B cell (primary cell): ENCODE data around the gene BCAM. TPM values are rescaled to one million over a fixed set of nuclear protein-coding genes. Genes with fewer than 3 reads are reported as not detected.

Source experiments
- ATAC-seq: fragments of 200-7000 bp; cut with Tn5 transposase; one replicate; pipeline ENCODE4 v1.10.0; 2021; ENCODE audit warnings: low read depth, mild to moderate bottlenecking, moderate number of reproducible peaks, moderate library complexity
- CTCF ChIA-PET: fragments of 350-600 bp; sonication (Branson Sonifier 250); formaldehyde crosslinking; loops from one replicate; lab custom pipeline; 2021; ENCODE audit warnings: antibody characterized with exemption, inconsistent platforms; lab: Charles Lee
- POLR2A ChIA-PET: fragments of 350-600 bp; sonication (Branson Sonifier 250); formaldehyde crosslinking; loops from one replicate; lab custom pipeline; 2021; ENCODE audit warnings: antibody characterized with exemption; lab: Charles Lee
- DNase-seq: peaks from one replicate; pipeline ENCODE4 v3.0.0; 2013
- H2AFZ ChIP-seq: 2 replicates; pipeline ENCODE4 v1.6.1; 2012; ENCODE audit warnings: mild to moderate bottlenecking, low read depth, low read length; ENCODE audit not compliant: insufficient read depth, poor library complexity, severe bottlenecking
- H3K27ac ChIP-seq, 2 donors: 1 replicate in 1 of 2; 2 replicates in 1 of 2; pipeline ENCODE4 v1.5.1; 2012 to 2013; ENCODE audit warnings: low read length in 2 of 2, mild to moderate bottlenecking in 2 of 2, moderate library complexity in 1 of 2
- H3K27me3 ChIP-seq, 4 experiments: fragments of 200-600 bp in 1 of 4; sonication (generic) in 1 of 4; replicated peaks in 1 of 4; 1 replicate in 2 of 4; 2 replicates in 2 of 4; pipeline versions ENCODE4 v1.6.1 to v1.7.0; 2013 to 2016; ENCODE audit warnings: low read length in 3 of 4, mild to moderate bottlenecking in 2 of 4, mixed read lengths in 1 of 4, moderate library complexity in 1 of 4; ENCODE audit not compliant: insufficient read depth in 4 of 4, control insufficient read depth in 3 of 4; ENCODE audit errors: control extremely low read depth in 1 of 4
- H3K36me3 ChIP-seq, 2 experiments: replicated peaks in 1 of 2; 1 replicate in 1 of 2; 2 replicates in 1 of 2; pipeline versions ENCODE4 v1.6.1 to v1.7.1; 2013; ENCODE audit warnings: low read length in 1 of 2; ENCODE audit not compliant: insufficient read depth in 2 of 2, control insufficient read depth in 1 of 2; ENCODE audit errors: control extremely low read depth in 1 of 2, extremely low read depth in 1 of 2
- H3K4me1 ChIP-seq, 2 donors: fragments of 200-600 bp in 1 of 2; sonication (generic) in 1 of 2; 1 replicate in 1 of 2; 2 replicates in 1 of 2; pipeline versions ENCODE4 v1.5.1 to v1.6.1; 2013 to 2017; ENCODE audit warnings: low read length in 2 of 2; ENCODE audit not compliant: control insufficient read depth in 2 of 2, insufficient read depth in 2 of 2
- H3K4me2 ChIP-seq: replicated peaks from 2 replicates; pipeline ENCODE3; 2012; ENCODE audit warnings: mild to moderate bottlenecking, low read depth, low read length; ENCODE audit not compliant: poor library complexity, severe bottlenecking
- H3K4me3 ChIP-seq, 5 experiments: fragments of 200-600 bp in 1 of 5; sonication (generic) in 1 of 5; 1 replicate in 3 of 5; 2 replicates in 2 of 5; pipeline versions ENCODE4 v1.5.1 to v1.7.0; 2011 to 2016; ENCODE audit warnings: low read length in 4 of 5, mild to moderate bottlenecking in 4 of 5, low read depth in 2 of 5, control low read depth in 1 of 5, moderate library complexity in 1 of 5; ENCODE audit not compliant: insufficient read depth in 1 of 5; ENCODE audit errors: control extremely low read depth in 1 of 5, extremely low read depth in 1 of 5
- H3K79me2 ChIP-seq: fragments of 200-600 bp; sonication (generic); one replicate; pipeline ENCODE4 v1.6.0; 2016; ENCODE audit warnings: low read length; ENCODE audit not compliant: control insufficient read depth, insufficient read depth
- H3K9ac ChIP-seq: fragments of 200-600 bp; sonication (generic); 2 replicates; pipeline ENCODE4 v1.6.1; 2017; ENCODE audit warnings: mild to moderate bottlenecking, low read length, moderate library complexity
- H3K9me3 ChIP-seq, 3 donors: one replicate each; pipeline versions ENCODE4 v1.6.1 to v1.7.1; 2013; ENCODE audit warnings: low read length in 2 of 3; ENCODE audit not compliant: control insufficient read depth in 2 of 3, insufficient read depth in 1 of 3; ENCODE audit errors: control extremely low read depth in 1 of 3
- H4K20me1 ChIP-seq: 2 replicates; pipeline ENCODE4 v1.6.0; 2012; ENCODE audit warnings: mild to moderate bottlenecking, low read length; ENCODE audit not compliant: insufficient read depth, control insufficient read depth, poor library complexity, severe bottlenecking
- H3K27ac Mint-ChIP-seq: one replicate; pipeline ENCODE4 v1.8.0; 2021; ENCODE audit warnings: mixed read lengths
- H3K27me3 Mint-ChIP-seq: one replicate; pipeline ENCODE4 v1.8.0; 2021; ENCODE audit warnings: mixed read lengths
- H3K4me1 Mint-ChIP-seq: one replicate; pipeline ENCODE4 v1.8.0; 2021; ENCODE audit warnings: mixed read lengths
- H3K4me3 Mint-ChIP-seq: one replicate; pipeline ENCODE4 v1.8.0; 2021; ENCODE audit warnings: mixed read lengths
- H3K9me3 Mint-ChIP-seq: one replicate; pipeline ENCODE4 v1.8.0; 2022; ENCODE audit warnings: mixed read lengths; ENCODE audit not compliant: insufficient read depth
- EZH2 ChIP-seq: IDR thresholded peaks from 2 replicates; pipeline ENCODE4 v1.6.1; 2012; ENCODE audit warnings: borderline replicate concordance, low read depth, mild to moderate bottlenecking, moderate library complexity, low read length; ENCODE audit not compliant: insufficient read depth, poor library complexity, severe bottlenecking
- WGBS: methylation state at CpG from one replicate; pipeline ENCODE4 v1.1.5; 2013; ENCODE audit warnings: missing lambda C conversion rate; ENCODE audit not compliant: insufficient coverage; 5-methylcytosine and 5-hydroxymethylcytosine counted together
- intact Hi-C: fragments of 100-400 bp; cut with micrococcal nuclease; formaldehyde crosslinking; loops from one replicate; pipeline ENCODE4 v1.10.0; 2022
- polyA plus RNA-seq: library from polyadenylated mRNA; depleted of rRNA; stranded (reverse); fragments of >200 nt; gene quantifications from 2 replicates; pipeline ENCODE4 v1.2.3, GENCODE V29; 2012
- total RNA-seq, 2 donors: library from RNA; stranded (reverse); fragments of 120-200 nt in 1 of 2; gene quantifications; 1 replicate in 1 of 2; 2 replicates in 1 of 2; pipeline versions ENCODE4 v1.2.3 to v1.2.4, GENCODE V29; 2013 to 2022
- TF ChIP-seq, protein P1 (sequence below): fragments of 200-600 bp; IDR thresholded peaks from one replicate; pipeline ENCODE4 v1.8.0; 2022; ENCODE audit warnings: antibody characterized with exemption, mild to moderate bottlenecking

BCAM gene
- total and polyA plus RNA-seq, 2 donors (not counting 1 experiment from before 2014, with no cell fraction given): not detected

DNA sequence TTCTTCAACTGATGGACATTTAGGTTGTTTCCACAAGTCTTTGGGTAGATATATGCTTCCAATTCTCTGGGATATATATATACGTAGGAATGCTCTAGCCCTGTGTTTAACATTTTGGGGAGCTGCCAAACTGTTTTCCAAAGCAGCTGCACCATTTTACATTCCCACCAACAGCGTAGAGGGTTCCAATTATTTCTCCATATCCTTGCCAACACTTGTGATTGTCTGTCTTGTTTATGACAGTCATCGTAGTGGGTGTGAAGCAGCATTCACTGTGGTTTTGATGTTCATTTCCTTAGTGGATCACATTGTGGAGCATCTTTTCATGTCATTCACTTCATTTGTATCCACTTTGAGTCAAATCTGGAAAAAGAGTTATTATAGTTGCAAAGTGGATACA lies 35.9 kb upstream of the BCAM start:
- Mint-ChIP-seq H3K27ac (no peak overlapping the region), H3K4me3 (no peak overlapping the region), H3K27me3 (no peaks in the 10 kb centered on the region), H3K9me3 (peaks cover 4% of the 10 kb centered on the region), H3K4me1 (peaks cover 21% of the 10 kb centered on the region)
- intact Hi-C loops: loop anchor here (5.0 to 10.0 kb wide), 2 partner anchors 72 to 179 kb away; partner anchors contain the start of gene NECTIN2
- H3K9ac ChIP-seq: no peak overlapping the region
- H3K9me3 ChIP-seq: peaks cover 0 to 4% (median 3%) of the 10 kb centered on the region in 3 donors
- no peaks in the 10 kb centered on the region for H4K20me1 ChIP-seq
- H3K27me3 ChIP-seq: peaks cover 0 to 7% (median 1%) of the 10 kb centered on the region in 4 experiments
- H3K4me1 ChIP-seq: peaks cover 8 to 16% of the 10 kb centered on the region in 2 donors
- TF ChIP-seq, protein P1, sequence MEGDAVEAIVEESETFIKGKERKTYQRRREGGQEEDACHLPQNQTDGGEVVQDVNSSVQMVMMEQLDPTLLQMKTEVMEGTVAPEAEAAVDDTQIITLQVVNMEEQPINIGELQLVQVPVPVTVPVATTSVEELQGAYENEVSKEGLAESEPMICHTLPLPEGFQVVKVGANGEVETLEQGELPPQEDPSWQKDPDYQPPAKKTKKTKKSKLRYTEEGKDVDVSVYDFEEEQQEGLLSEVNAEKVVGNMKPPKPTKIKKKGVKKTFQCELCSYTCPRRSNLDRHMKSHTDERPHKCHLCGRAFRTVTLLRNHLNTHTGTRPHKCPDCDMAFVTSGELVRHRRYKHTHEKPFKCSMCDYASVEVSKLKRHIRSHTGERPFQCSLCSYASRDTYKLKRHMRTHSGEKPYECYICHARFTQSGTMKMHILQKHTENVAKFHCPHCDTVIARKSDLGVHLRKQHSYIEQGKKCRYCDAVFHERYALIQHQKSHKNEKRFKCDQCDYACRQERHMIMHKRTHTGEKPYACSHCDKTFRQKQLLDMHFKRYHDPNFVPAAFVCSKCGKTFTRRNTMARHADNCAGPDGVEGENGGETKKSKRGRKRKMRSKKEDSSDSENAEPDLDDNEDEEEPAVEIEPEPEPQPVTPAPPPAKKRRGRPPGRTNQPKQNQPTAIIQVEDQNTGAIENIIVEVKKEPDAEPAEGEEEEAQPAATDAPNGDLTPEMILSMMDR: no peak
- no peak for TF ChIP-seq EZH2
- H3K4me3 ChIP-seq: no peak overlapping the region
- no peak overlapping the region for H3K4me2 ChIP-seq
- H3K27ac ChIP-seq: no peak overlapping the region
- WGBS: no CpG with 5 or more reads among the region's 3 CpGs
- no peak overlapping the region for H2AFZ ChIP-seq
- ATAC-seq (no peak), DNase-seq (no peak)
- no peaks in the 10 kb centered on the region for H3K79me2 ChIP-seq
- H3K36me3 ChIP-seq: no peaks in the 10 kb centered on the region
- ChIA-PET POLR2A (no interaction called here), CTCF (interaction anchor here (0.7 to 14.8 kb wide), 5 partner anchors 11 to 216 kb away, joined by 3 to 591 read pairs (median 4); no protein-coding TSS in a partner anchor)

DNA sequence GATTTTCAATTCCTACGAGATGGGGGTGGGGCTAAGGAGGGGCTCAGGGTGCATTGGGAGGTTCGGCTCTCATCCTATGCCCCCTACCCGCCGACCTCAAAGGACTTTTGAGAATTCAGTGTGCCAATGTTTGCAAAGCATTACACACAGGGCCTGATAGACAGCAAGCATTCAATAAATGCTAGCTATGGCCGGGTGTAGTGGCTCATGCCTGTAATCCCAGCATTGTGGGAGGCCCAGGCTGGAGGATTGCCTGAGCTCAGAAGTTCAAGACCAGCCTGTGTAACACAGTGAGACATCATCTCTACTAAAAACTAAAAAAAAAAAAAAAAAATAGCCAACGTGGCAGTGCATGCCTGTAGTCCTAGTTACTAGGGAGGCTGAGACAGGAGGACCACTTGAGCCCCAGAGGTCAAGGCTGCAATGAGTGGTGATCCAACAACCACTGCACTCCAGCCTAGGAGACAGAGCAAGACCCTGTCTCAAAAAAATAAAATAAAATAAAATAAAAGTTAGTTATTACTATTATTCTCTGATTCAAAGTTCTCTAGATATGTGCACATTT lies 33.1 kb upstream of the BCAM start:
- CTCF ChIA-PET: interaction anchor here (14.8 kb wide), 1 partner anchor 51 kb away, joined by 591 read pairs; no protein-coding TSS in a partner anchor
- no peak overlapping the region for H3K27ac ChIP-seq
- H4K20me1 ChIP-seq: no peaks in the 10 kb centered on the region
- Mint-ChIP-seq H3K27ac (no peak overlapping the region), H3K4me1 (peaks cover 1% of the 10 kb centered on the region), H3K27me3 (peaks cover 3% of the 10 kb centered on the region), H3K4me3 (no peak overlapping the region), H3K9me3 (no peaks in the 10 kb centered on the region)
- WGBS: 100% methylated on average over 5 of the region's 6 CpGs
- no peak overlapping the region for H3K4me3 ChIP-seq
- intact Hi-C loops: loop anchor here (10.0 kb wide), 1 partner anchor 69 kb away; the partner anchor contains the start of gene NECTIN2
- H3K4me1 ChIP-seq: peaks cover 0 to 3% of the 10 kb centered on the region in 2 donors
- H3K36me3 ChIP-seq: no peaks in the 10 kb centered on the region
- no peak overlapping the region for H2AFZ ChIP-seq
- peaks cover 0 to 15% (median 1%) of the 10 kb centered on the region in 4 experiments for H3K27me3 ChIP-seq
- POLR2A ChIA-PET: no interaction called here
- H3K4me2 ChIP-seq: no peak overlapping the region
- no peaks in the 10 kb centered on the region for H3K9me3 ChIP-seq
- DNase-seq: no peak
- H3K9ac ChIP-seq: no peak overlapping the region
- TF ChIP-seq, protein P1: no peak
- no peak for TF ChIP-seq EZH2
- no peaks in the 10 kb centered on the region for H3K79me2 ChIP-seq
- ATAC-seq: no peak
